Progenitor cell of endocrine pancreas (in vitro differentiated cells): ENCODE results near the gene ZNF587. TPM values are rescaled to one million over a fixed set of nuclear protein-coding genes. Genes with fewer than 3 reads are reported as not detected.
"Not testable (repeated sequence)": the region's sequence is repeated elsewhere in the genome, so short reads cannot be mapped to it uniquely, and the experiment has no call there.

Experiments used
- DNase-seq: peaks from one replicate; pipeline ENCODE4 v3.0.0; 2021; ENCODE audit warnings: low spot score; ENCODE audit not compliant: unreplicated experiment
- H3K27ac Mint-ChIP-seq: 2 replicates; pipeline ENCODE4 v1.8.0; 2021; ENCODE audit warnings: mild to moderate bottlenecking, moderate library complexity, mixed read lengths
- H3K27me3 Mint-ChIP-seq: 2 replicates; pipeline ENCODE4 v1.8.0; 2021; ENCODE audit warnings: mixed read lengths
- H3K36me3 Mint-ChIP-seq: 2 replicates; pipeline ENCODE4 v1.8.0; 2022; ENCODE audit warnings: mixed read lengths; ENCODE audit not compliant: insufficient read depth
- H3K4me1 Mint-ChIP-seq: 2 replicates; pipeline ENCODE4 v1.8.0; 2021; ENCODE audit warnings: low read depth, mixed read lengths
- H3K4me3 Mint-ChIP-seq: 2 replicates; pipeline ENCODE4 v1.8.0; 2021; ENCODE audit warnings: low read depth, mild to moderate bottlenecking, moderate library complexity, mixed read lengths
- H3K9me3 Mint-ChIP-seq: 2 replicates; pipeline ENCODE4 v1.8.0; 2021; ENCODE audit warnings: low read depth, mixed read lengths
- total RNA-seq: library from RNA; stranded (reverse); gene quantifications from 2 replicates; pipeline ENCODE4 v1.2.1, GENCODE V29; 2021
- TF ChIP-seq, protein P1 (sequence below): fragments of 200-600 bp; sonication (generic); IDR thresholded peaks from one replicate; pipeline ENCODE4 v1.5.0; 2021; ENCODE audit warnings: antibody characterized with exemption, mild to moderate bottlenecking; ENCODE audit not compliant: unreplicated experiment

The ZNF587 gene
- total RNA-seq, 1 donor from 2014 or later, result 93.7 TPM

- TF ChIP-seq, protein P1, sequence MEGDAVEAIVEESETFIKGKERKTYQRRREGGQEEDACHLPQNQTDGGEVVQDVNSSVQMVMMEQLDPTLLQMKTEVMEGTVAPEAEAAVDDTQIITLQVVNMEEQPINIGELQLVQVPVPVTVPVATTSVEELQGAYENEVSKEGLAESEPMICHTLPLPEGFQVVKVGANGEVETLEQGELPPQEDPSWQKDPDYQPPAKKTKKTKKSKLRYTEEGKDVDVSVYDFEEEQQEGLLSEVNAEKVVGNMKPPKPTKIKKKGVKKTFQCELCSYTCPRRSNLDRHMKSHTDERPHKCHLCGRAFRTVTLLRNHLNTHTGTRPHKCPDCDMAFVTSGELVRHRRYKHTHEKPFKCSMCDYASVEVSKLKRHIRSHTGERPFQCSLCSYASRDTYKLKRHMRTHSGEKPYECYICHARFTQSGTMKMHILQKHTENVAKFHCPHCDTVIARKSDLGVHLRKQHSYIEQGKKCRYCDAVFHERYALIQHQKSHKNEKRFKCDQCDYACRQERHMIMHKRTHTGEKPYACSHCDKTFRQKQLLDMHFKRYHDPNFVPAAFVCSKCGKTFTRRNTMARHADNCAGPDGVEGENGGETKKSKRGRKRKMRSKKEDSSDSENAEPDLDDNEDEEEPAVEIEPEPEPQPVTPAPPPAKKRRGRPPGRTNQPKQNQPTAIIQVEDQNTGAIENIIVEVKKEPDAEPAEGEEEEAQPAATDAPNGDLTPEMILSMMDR, result no peak
- Mint-ChIP-seq H3K4me1 (peaks cover 22% of the 10 kb centered on the region), H3K4me3 (peak overlapping the region; percentile 91), H3K36me3 (peaks cover 18% of the 10 kb centered on the region), H3K9me3 (no peaks in the 10 kb centered on the region), H3K27me3 (no peaks in the 10 kb centered on the region), H3K27ac (peak overlapping the region; percentile 99)
- no peak for DNase-seq
Measured at GRCh38 chr19:57850553-57851017, 926 bp downstream of the ZNF587 start.

- Mint-ChIP-seq H3K4me1 (peaks cover 22% of the 10 kb centered on the region), H3K27ac (peak overlapping the region; percentile 99), H3K36me3 (peaks cover 19% of the 10 kb centered on the region), H3K4me3 (peak overlapping the region; percentile 33)
- DNase-seq, H3K9me3 Mint-ChIP-seq, H3K27me3 Mint-ChIP-seq: not testable (repeated sequence)
Measured at GRCh38 chr19:57851812-57852603, 2.3 kb downstream of the ZNF587 start.

- not testable (repeated sequence) for H3K27me3 Mint-ChIP-seq, DNase-seq, H3K9me3 Mint-ChIP-seq, H3K4me3 Mint-ChIP-seq
- Mint-ChIP-seq H3K4me1 (peaks cover 22% of the 10 kb centered on the region), H3K36me3 (peaks cover 30% of the 10 kb centered on the region), H3K27ac (peak overlapping the region; percentile 59)
Measured at GRCh38 chr19:57854117-57854516, 4.5 kb downstream of the ZNF587 start.

DNA sequence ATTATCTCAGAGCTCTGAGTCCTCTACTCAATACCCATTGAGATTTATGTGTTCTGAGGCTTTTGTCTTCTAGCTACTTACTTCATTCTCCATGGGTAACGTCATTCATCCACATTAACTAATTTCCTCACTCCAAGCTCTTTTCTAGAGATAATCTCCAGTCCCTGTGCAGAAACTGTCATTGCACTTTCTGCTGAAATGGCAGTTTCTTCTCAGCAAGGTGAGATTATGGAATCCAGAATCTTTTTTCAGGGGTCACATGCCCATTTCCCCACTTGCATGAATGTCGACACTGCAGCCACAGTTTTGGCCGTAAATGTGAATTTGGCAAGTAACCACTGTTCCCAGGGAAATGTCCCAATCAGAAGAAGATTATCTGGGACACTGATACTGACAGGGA is 12.7 kb downstream of the ZNF587 start:
- H3K36me3 Mint-ChIP-seq, result peaks cover 70% of the 10 kb centered on the region
- not testable (repeated sequence) for H3K27me3 Mint-ChIP-seq, DNase-seq, H3K9me3 Mint-ChIP-seq, H3K27ac Mint-ChIP-seq, H3K4me1 Mint-ChIP-seq, H3K4me3 Mint-ChIP-seq

DNA sequence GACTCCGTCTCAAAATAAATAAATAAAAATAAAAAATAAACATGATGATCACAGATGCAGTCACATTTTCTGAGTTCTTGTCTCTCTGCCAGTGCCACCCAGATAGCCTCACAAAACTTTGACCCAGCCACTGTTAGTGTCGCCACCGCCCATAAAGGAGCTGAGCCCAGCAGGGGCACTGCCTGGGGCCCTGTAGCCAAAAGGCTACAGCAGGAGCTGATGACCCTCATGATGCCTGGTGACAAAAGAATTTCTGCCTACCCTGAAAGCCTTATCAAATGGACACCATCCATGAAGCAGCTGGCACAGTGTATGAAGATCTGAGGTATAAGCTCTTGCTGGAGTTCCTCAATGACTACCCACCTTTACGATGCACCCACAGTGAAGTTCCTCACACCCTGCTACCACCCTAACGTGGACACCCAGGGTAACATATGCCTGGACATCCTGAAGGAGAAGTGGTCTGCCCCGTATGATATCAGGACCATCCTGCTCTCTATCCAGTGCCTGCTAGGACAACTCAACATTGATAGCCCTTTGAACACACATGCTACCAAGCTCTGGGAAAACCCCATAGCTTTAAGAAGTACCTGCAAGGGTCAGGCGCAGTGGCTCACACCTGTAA is 18.3 kb downstream of the ZNF587 start:
- Mint-ChIP-seq H3K27ac (peak overlapping the region; percentile 73), H3K9me3 (peaks cover 20% of the 10 kb centered on the region), H3K36me3 (peaks cover 81% of the 10 kb centered on the region), H3K4me1 (no peaks in the 10 kb centered on the region), H3K4me3 (no peak overlapping the region), H3K27me3 (no peaks in the 10 kb centered on the region)
- no peak for DNase-seq
- TF ChIP-seq, protein P1, result no peak

DNA sequence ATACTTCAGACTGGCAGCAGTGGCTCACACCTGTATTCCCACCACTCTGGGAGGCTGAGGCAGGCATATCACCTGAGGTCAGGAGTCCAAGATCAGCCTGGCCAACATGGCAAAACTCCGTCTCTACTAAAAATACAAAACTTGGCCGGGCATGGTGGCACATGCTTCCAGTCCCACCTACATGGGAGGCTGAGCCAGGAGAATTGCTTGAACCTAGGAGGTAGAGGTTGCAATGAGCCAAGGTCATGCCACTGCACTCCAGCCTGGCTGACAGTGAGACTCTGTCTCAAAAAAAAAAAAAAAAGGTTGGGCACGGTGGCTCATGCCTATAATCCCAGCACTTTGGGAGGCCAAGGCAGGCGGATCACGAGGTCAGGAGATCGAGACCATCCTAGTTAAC is 20.0 kb downstream of the ZNF587 start:
- Mint-ChIP-seq H3K9me3 (peaks cover 35% of the 10 kb centered on the region), H3K27ac (peak overlapping the region; percentile 24), H3K36me3 (peaks cover 84% of the 10 kb centered on the region)
- H3K27me3 Mint-ChIP-seq, H3K4me3 Mint-ChIP-seq, DNase-seq, H3K4me1 Mint-ChIP-seq: not testable (repeated sequence)

DNA sequence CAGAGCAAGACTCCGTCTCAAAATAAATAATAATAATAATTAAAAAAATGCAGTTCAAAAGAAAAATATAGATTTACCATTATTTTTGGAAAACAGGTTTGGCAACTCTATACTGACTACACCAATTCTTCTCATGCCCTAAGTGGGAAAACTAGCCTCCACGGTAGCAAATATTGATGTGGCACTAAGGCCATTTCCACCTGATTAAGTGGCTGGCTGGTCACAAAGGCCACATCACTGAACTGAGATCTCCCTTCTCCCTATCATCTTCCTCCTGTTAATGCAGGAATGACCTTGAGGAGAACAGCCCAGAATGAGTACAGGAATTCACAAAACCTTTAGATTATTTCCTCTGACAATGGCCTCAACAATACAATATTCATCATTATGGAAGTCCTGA is 20.6 kb downstream of the ZNF587 start:
- H3K27ac Mint-ChIP-seq, result peak overlapping the region; percentile 93
- peaks cover 83% of the 10 kb centered on the region for H3K36me3 Mint-ChIP-seq
- TF ChIP-seq, protein P1, result no peak
- peaks cover 37% of the 10 kb centered on the region for H3K9me3 Mint-ChIP-seq
- H3K4me3 Mint-ChIP-seq, result no peak overlapping the region
- no peaks in the 10 kb centered on the region for H3K27me3 Mint-ChIP-seq
- no peak for DNase-seq
- no peaks in the 10 kb centered on the region for H3K4me1 Mint-ChIP-seq
